IPS-20b (cell line): ENCODE data around the gene PHLPP1.

ENCODE experiments used
- H3K27ac ChIP-seq: one replicate; pipeline ENCODE4 v1.5.1; 2013; ENCODE audit warnings: low read length
- H3K27me3 ChIP-seq: 2 replicates; pipeline ENCODE4 v1.6.1; 2013; ENCODE audit warnings: mild to moderate bottlenecking, low read length, inconsistent platforms; ENCODE audit not compliant: insufficient read depth
- H3K36me3 ChIP-seq: 2 replicates; pipeline ENCODE4 v1.6.1; 2013; ENCODE audit warnings: low read depth, mild to moderate bottlenecking, inconsistent platforms, low read length, moderate library complexity; ENCODE audit not compliant: insufficient read depth
- H3K4me1 ChIP-seq: 2 replicates; pipeline ENCODE4 v1.6.1; 2013; ENCODE audit warnings: mild to moderate bottlenecking, control low read depth, inconsistent platforms, low read length, moderate library complexity; ENCODE audit not compliant: insufficient read depth
- H3K4me3 ChIP-seq: 2 replicates; pipeline ENCODE4 v1.5.1; 2013; ENCODE audit warnings: mild to moderate bottlenecking, low read length, inconsistent platforms
- H3K9ac ChIP-seq: 2 replicates; pipeline ENCODE4 v1.6.1; 2013; ENCODE audit warnings: low read depth, mild to moderate bottlenecking, inconsistent platforms, low read length, moderate library complexity
- H3K9me3 ChIP-seq: 2 replicates; pipeline ENCODE4 v1.6.1; 2013; ENCODE audit warnings: mild to moderate bottlenecking, low read depth, low read length, inconsistent platforms; ENCODE audit not compliant: insufficient read depth

PHLPP1 gene

GRCh38 chr18:62914871-62915392 is 199.6 kb downstream of the PHLPP1 start:
- Histone ChIP-seq H3K36me3 (peaks cover 35% of the 10 kb centered on the region), H3K9ac (no peak overlapping the region), H3K27me3 (no peaks in the 10 kb centered on the region), H3K4me1 (no peaks in the 10 kb centered on the region), H3K9me3 (no peaks in the 10 kb centered on the region), H3K4me3 (no peak overlapping the region), H3K27ac (no peak overlapping the region)

- Histone ChIP-seq H3K36me3 (peaks cover 55% of the 10 kb centered on the region), H3K27ac (no peak overlapping the region), H3K9me3 (no peaks in the 10 kb centered on the region), H3K9ac (no peak overlapping the region), H3K4me3 (no peak overlapping the region), H3K4me1 (no peaks in the 10 kb centered on the region), H3K27me3 (no peaks in the 10 kb centered on the region)
Measured at GRCh38 chr18:62918361-62918760, 203.0 kb downstream of the PHLPP1 start.

- Histone ChIP-seq H3K27me3 (no peaks in the 10 kb centered on the region), H3K4me3 (no peak overlapping the region), H3K36me3 (peaks cover 60% of the 10 kb centered on the region), H3K4me1 (no peaks in the 10 kb centered on the region), H3K9me3 (no peaks in the 10 kb centered on the region), H3K9ac (no peak overlapping the region), H3K27ac (no peak overlapping the region)
Measured at GRCh38 chr18:62919109-62919838, 203.9 kb downstream of the PHLPP1 start.

- Histone ChIP-seq H3K27me3 (no peaks in the 10 kb centered on the region), H3K36me3 (peaks cover 41% of the 10 kb centered on the region), H3K27ac (no peak overlapping the region), H3K4me3 (no peak overlapping the region), H3K9ac (no peak overlapping the region), H3K9me3 (no peaks in the 10 kb centered on the region), H3K4me1 (no peaks in the 10 kb centered on the region)
Measured at GRCh38 chr18:62925031-62925688, 209.8 kb downstream of the PHLPP1 start.

GRCh38 chr18:62928326-62928725 is 213.0 kb downstream of the PHLPP1 start:
- H3K27me3 ChIP-seq = no peaks in the 10 kb centered on the region
- no peak overlapping the region for H3K4me3 ChIP-seq
- H3K9me3 ChIP-seq = no peaks in the 10 kb centered on the region
- no peaks in the 10 kb centered on the region for H3K4me1 ChIP-seq
- H3K9ac ChIP-seq = no peak overlapping the region
- no peak overlapping the region for H3K27ac ChIP-seq
- peaks cover 23% of the 10 kb centered on the region for H3K36me3 ChIP-seq

GRCh38 chr18:62933261-62933887 is 218.0 kb downstream of the PHLPP1 start:
- no peak overlapping the region for H3K4me3 ChIP-seq
- H3K27ac ChIP-seq = no peak overlapping the region
- H3K4me1 ChIP-seq = no peaks in the 10 kb centered on the region
- no peaks in the 10 kb centered on the region for H3K9me3 ChIP-seq
- no peaks in the 10 kb centered on the region for H3K27me3 ChIP-seq
- peaks cover 4% of the 10 kb centered on the region for H3K36me3 ChIP-seq
- H3K9ac ChIP-seq = no peak overlapping the region

GRCh38 chr18:62935994-62936393 is 220.7 kb downstream of the PHLPP1 start:
- H3K27ac ChIP-seq = no peak overlapping the region
- H3K36me3 ChIP-seq = 0 out of 2 replicates have a peak, but pooled peaks cover 3% of the 10 kb centered on the region
- H3K9me3 ChIP-seq = no peaks in the 10 kb centered on the region; the same call in 1 of the 2 replicates
- H3K9ac ChIP-seq = no peak overlapping the region
- no peak overlapping the region for H3K4me3 ChIP-seq
- H3K27me3 ChIP-seq = no peaks in the 10 kb centered on the region
- no peaks in the 10 kb centered on the region for H3K4me1 ChIP-seq

- Histone ChIP-seq H3K4me1 (no peaks in the 10 kb centered on the region), H3K27ac (no peak overlapping the region), H3K9ac (no peak overlapping the region), H3K36me3 (peaks cover 11% of the 10 kb centered on the region; the same call in 1 of the 2 replicates), H3K27me3 (no peaks in the 10 kb centered on the region), H3K9me3 (no peaks in the 10 kb centered on the region; the same call in 1 of the 2 replicates), H3K4me3 (no peak overlapping the region)
Measured at GRCh38 chr18:62937065-62937464, 221.7 kb downstream of the PHLPP1 start.

- Histone ChIP-seq H3K9ac (no peak overlapping the region), H3K4me3 (no peak overlapping the region), H3K9me3 (no peaks in the 10 kb centered on the region; the same call in 1 of the 2 replicates), H3K4me1 (no peaks in the 10 kb centered on the region), H3K36me3 (peaks cover 18% of the 10 kb centered on the region; the same call in 1 of the 2 replicates), H3K27me3 (no peaks in the 10 kb centered on the region), H3K27ac (no peak overlapping the region)
Measured at GRCh38 chr18:62938006-62938405, 222.7 kb downstream of the PHLPP1 start.

- H3K4me3 ChIP-seq = no peak overlapping the region
- H3K9me3 ChIP-seq = no peaks in the 10 kb centered on the region; the same call in 1 of the 2 replicates
- no peak overlapping the region for H3K27ac ChIP-seq
- H3K9ac ChIP-seq = no peak overlapping the region
- peaks cover 23% of the 10 kb centered on the region; the same call in 1 of the 2 replicates for H3K36me3 ChIP-seq
- H3K27me3 ChIP-seq = no peaks in the 10 kb centered on the region
- H3K4me1 ChIP-seq = no peaks in the 10 kb centered on the region
Measured at GRCh38 chr18:62938487-62938886, 223.1 kb downstream of the PHLPP1 start.

- Histone ChIP-seq H3K4me1 (no peaks in the 10 kb centered on the region), H3K36me3 (peaks cover 26% of the 10 kb centered on the region), H3K27ac (no peak overlapping the region), H3K9ac (no peak overlapping the region), H3K9me3 (no peaks in the 10 kb centered on the region; the same call in 1 of the 2 replicates), H3K4me3 (no peak overlapping the region), H3K27me3 (no peaks in the 10 kb centered on the region)
Measured at GRCh38 chr18:62939433-62939832, 224.1 kb downstream of the PHLPP1 start.
